ENCODE measurements around the gene TEX53.

GRCh38 chr9:114613087-114613486, 44.5 kb downstream of the TEX53 start:
- TF ChIP-seq EZH2 (IDR thresholded peaks at IDR 0.05; ENCODE audit: borderline replicate concordance, low read depth, low read length, severe bottlenecking) (no peak), CTCF (IDR thresholded peaks at IDR 0.05; ENCODE audit: borderline replicate concordance, extremely low read depth, low read length, poor library complexity, severe bottlenecking) (no peak)
